K562 (cell line): ENCODE data around the gene PPP1R37. TPM values are rescaled to one million over a fixed set of nuclear protein-coding genes. Genes with fewer than 3 reads are reported as not detected.

Experiments
- ATF1 ChIP-seq, 2 experiments: fragments of 450-650 bp in 1 of 2; IDR thresholded peaks; 2 replicates each; pipeline ENCODE4 v1.6.1; 2016; ENCODE audit warnings: missing compliant biosample characterization in 1 of 2, missing genetic modification characterization in 1 of 2
- BCOR ChIP-seq: fragments of 450-650 bp; IDR thresholded peaks from 2 replicates; pipeline ENCODE4 v1.6.1; 2016
- C11orf30 ChIP-seq: fragments of 450-650 bp; IDR thresholded peaks from 2 replicates; pipeline ENCODE4 v1.6.1; 2016; ENCODE audit warnings: low read depth, mild to moderate bottlenecking
- CBFA2T2 ChIP-seq: fragments of 450-650 bp; conservative IDR thresholded peaks from 2 replicates; pipeline ENCODE4 v1.6.1; 2017; ENCODE audit warnings: mild to moderate bottlenecking
- EP400 ChIP-seq: fragments of 450-650 bp; IDR thresholded peaks from 2 replicates; pipeline ENCODE4 v1.6.1; 2017; ENCODE audit warnings: antibody characterized with exemption, mild to moderate bottlenecking, moderate library complexity
- ETV1 ChIP-seq: fragments of 450-650 bp; conservative IDR thresholded peaks from 2 replicates; pipeline ENCODE4 v1.6.1; 2016; ENCODE audit warnings: missing genetic modification characterization, control low read depth, low read depth, missing compliant biosample characterization
- MED1 ChIP-seq: sonication (generic); formaldehyde crosslinking; IDR thresholded peaks from 2 replicates; pipeline ENCODE4 v1.8.1; 2023; ENCODE audit warnings: missing genetic modification reagents, borderline replicate concordance
- NFE2 ChIP-seq: IDR thresholded peaks from 2 replicates; pipeline ENCODE4 v1.6.1; 2014; ENCODE audit warnings: antibody characterized with exemption, low read depth
- NFE2L1 ChIP-seq: fragments of 450-650 bp; IDR thresholded peaks from 2 replicates; pipeline ENCODE4 v1.6.1; 2016; ENCODE audit warnings: missing genetic modification characterization, low read depth, mild to moderate bottlenecking, missing compliant biosample characterization, moderate library complexity, borderline replicate concordance
- NRF1 ChIP-seq, 2 experiments: fragments of 450-650 bp; IDR thresholded peaks in 1 of 2; conservative IDR thresholded peaks in 1 of 2; 2 replicates each; pipeline ENCODE4 v1.6.1; 2014; ENCODE audit warnings: mild to moderate bottlenecking in 2 of 2
- POLR2B ChIP-seq: fragments of 450-650 bp; IDR thresholded peaks from 2 replicates; pipeline ENCODE4 v1.6.1; 2018; ENCODE audit warnings: low read depth; ENCODE audit not compliant: partially characterized antibody
- RCOR1 ChIP-seq, 2 experiments: IDR thresholded peaks; 2 replicates each; pipeline ENCODE4 v1.6.1; 2012; ENCODE audit warnings: low read depth in 2 of 2, low read length in 2 of 2, borderline replicate concordance in 1 of 2, improper control_type of control experiment in 1 of 2
- SMARCA4 ChIP-seq: fragments of 450-650 bp; IDR thresholded peaks from 2 replicates; pipeline ENCODE4 v1.6.1; 2016
- SOX6 ChIP-seq: fragments of 450-650 bp; IDR thresholded peaks from 2 replicates; pipeline ENCODE4 v1.6.1; 2014; ENCODE audit warnings: mild to moderate bottlenecking
- ZNF184 ChIP-seq: sonication (generic); formaldehyde crosslinking; IDR thresholded peaks from 2 replicates; pipeline ENCODE4 v1.5.0; 2020; ENCODE audit warnings: missing genetic modification reagents
- ZNF217 ChIP-seq: sonication (generic); formaldehyde crosslinking; IDR thresholded peaks from 2 replicates; pipeline ENCODE4 v1.8.0; 2022; ENCODE audit warnings: mild to moderate bottlenecking, missing genetic modification reagents
- ZNF408 ChIP-seq: fragments of 250-450 bp; sonication (Bioruptor Pico); IDR thresholded peaks from 2 replicates; pipeline ENCODE4 v1.4.0; 2020; ENCODE audit warnings: low read depth, mild to moderate bottlenecking, moderate library complexity
- ZNF644 ChIP-seq: fragments of 200-800 bp; sonication (Bioruptor generic); IDR thresholded peaks from 2 replicates; pipeline ENCODE4 v1.6.1; 2016; ENCODE audit warnings: low read depth, missing genetic modification characterization, missing compliant biosample characterization
- polyA plus RNA-seq, 8 experiments: library from polyadenylated mRNA; depleted of rRNA in 4 of 8; stranded (reverse) in 5 of 8; unstranded in 3 of 8; fragments of >200 nt; fragmentation: Nextera tagmentation in 2 of 8; fragmentation: Illumina TruSeq in 1 of 8; extraction: Ambion mirVana in 2 of 8; extraction: Trizol in 1 of 8; gene quantifications; 2 replicates each; pipeline versions ENCODE4 v1.2.1 to v1.2.3, GENCODE V29; 2011 to 2014; ENCODE audit warnings: inconsistent platforms in 1 of 8, missing spikeins in 1 of 8
- total RNA-seq, 7 experiments: library from RNA; depleted of rRNA in 6 of 7; stranded (reverse); fragments of >200 nt in 6 of 7; fragmentation: Illumina TruSeq in 2 of 7; extraction: Trizol in 2 of 7; gene quantifications; 2 replicates each; pipeline versions ENCODE4 v1.2.1 to v1.2.3, GENCODE V29; 2011 to 2021; ENCODE audit warnings: low replicate concordance in 1 of 7
- TF ChIP-seq, protein P1 (sequence below): sonication (generic); formaldehyde crosslinking; IDR thresholded peaks from 2 replicates; pipeline ENCODE4 v1.8.1; 2022; ENCODE audit warnings: missing genetic modification reagents
- TF ChIP-seq, protein P2 (sequence below), 2 experiments: IDR thresholded peaks; 2 replicates each; pipeline ENCODE4 v1.6.1; 2011; ENCODE audit warnings: borderline replicate concordance in 1 of 2, control low read depth in 1 of 2, low read depth in 1 of 2, low read length in 1 of 2, mild to moderate bottlenecking in 1 of 2, mixed read lengths in 1 of 2, moderate library complexity in 1 of 2; ENCODE audit not compliant: insufficient read depth in 1 of 2, insufficient read length in 1 of 2, poor library complexity in 1 of 2, severe bottlenecking in 1 of 2; ENCODE audit errors: extremely low read depth in 1 of 2
- TF ChIP-seq, protein P3 (sequence below): fragments of 250-450 bp; sonication (Bioruptor Pico); IDR thresholded peaks from 2 replicates; pipeline ENCODE4 v1.4.0; 2020
- TF ChIP-seq, protein P4 (sequence below): fragments of 450-650 bp; formaldehyde crosslinking; IDR thresholded peaks from 2 replicates; pipeline ENCODE4 v1.4.0; 2022; ENCODE audit warnings: missing genetic modification characterization
- TF ChIP-seq, protein P5 (sequence below), 2 experiments: fragments of 450-650 bp; IDR thresholded peaks; 2 replicates each; pipeline ENCODE4 v1.6.1; 2016

The PPP1R37 gene
- total and polyA plus RNA-seq, 9 of the 15 experiments (the other 6 are each of a cell fraction or from before 2014, with no cell fraction given), result 0.04 to 20.3 (median 7.3) TPM

DNA sequence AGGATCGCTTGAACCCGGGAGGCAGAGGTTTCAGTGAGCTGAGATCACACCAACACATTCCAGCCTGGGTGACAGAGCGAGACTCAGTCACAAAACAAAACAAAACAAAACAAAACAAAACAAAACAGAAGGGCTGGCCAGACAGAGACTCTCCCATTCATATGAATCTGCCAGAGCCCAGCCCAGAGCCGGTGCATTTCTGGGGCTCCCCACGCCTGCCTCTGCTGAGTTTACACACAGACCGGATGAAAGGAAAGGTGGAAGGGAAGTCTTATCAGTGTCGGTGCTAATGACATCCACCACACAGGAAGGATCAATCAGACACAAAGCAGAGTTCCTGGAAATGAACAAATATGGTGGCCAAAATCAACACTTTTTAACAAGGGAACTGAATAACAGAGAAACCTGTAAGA lies 78.2 kb downstream of the PPP1R37 start (continued):
- TF ChIP-seq, protein P1, sequence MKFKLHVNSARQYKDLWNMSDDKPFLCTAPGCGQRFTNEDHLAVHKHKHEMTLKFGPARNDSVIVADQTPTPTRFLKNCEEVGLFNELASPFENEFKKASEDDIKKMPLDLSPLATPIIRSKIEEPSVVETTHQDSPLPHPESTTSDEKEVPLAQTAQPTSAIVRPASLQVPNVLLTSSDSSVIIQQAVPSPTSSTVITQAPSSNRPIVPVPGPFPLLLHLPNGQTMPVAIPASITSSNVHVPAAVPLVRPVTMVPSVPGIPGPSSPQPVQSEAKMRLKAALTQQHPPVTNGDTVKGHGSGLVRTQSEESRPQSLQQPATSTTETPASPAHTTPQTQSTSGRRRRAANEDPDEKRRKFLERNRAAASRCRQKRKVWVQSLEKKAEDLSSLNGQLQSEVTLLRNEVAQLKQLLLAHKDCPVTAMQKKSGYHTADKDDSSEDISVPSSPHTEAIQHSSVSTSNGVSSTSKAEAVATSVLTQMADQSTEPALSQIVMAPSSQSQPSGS (CRISPR knock-in tag), result no peak
- TF ChIP-seq NFE2L1, result no peak
- peak; percentile 49 for TF ChIP-seq CBFA2T2
- no peak for TF ChIP-seq ZNF644
- TF ChIP-seq SOX6, result peak; percentile 85
- no peak for TF ChIP-seq ZNF217 (CRISPR knock-in tag)
- no peak for TF ChIP-seq ATF1 (CRISPR knock-in tag; IDR thresholded peaks at IDR 0.05)
- 0 out of 2 replicates have a peak, but pooled peaks have one; percentile 24 for TF ChIP-seq ATF1 (tag; IDR thresholded peaks at IDR 0.05)
- peak; percentile 28; the same call in 1 of the 2 replicates for TF ChIP-seq EP400
- TF ChIP-seq SMARCA4, result peak; percentile 77
- TF ChIP-seq, protein P2, sequence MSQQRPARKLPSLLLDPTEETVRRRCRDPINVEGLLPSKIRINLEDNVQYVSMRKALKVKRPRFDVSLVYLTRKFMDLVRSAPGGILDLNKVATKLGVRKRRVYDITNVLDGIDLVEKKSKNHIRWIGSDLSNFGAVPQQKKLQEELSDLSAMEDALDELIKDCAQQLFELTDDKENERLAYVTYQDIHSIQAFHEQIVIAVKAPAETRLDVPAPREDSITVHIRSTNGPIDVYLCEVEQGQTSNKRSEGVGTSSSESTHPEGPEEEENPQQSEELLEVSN (IDR thresholded peaks at IDR 0.05; ENCODE audit: borderline replicate concordance in 1 of 2, extremely low read depth in 1 of 2, insufficient read depth in 1 of 2, insufficient read length in 1 of 2, low read depth in 1 of 2, low read length in 1 of 2, poor library complexity in 1 of 2, severe bottlenecking in 1 of 2), result no peak
- TF ChIP-seq BCOR, result no peak
- TF ChIP-seq, protein P3, sequence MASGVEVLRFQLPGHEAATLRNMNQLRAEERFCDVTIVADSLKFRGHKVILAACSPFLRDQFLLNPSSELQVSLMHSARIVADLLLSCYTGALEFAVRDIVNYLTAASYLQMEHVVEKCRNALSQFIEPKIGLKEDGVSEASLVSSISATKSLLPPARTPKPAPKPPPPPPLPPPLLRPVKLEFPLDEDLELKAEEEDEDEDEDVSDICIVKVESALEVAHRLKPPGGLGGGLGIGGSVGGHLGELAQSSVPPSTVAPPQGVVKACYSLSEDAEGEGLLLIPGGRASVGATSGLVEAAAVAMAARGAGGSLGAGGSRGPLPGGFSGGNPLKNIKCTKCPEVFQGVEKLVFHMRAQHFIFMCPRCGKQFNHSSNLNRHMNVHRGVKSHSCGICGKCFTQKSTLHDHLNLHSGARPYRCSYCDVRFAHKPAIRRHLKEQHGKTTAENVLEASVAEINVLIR, result no peak
- TF ChIP-seq ETV1 (tag), result peak; percentile 97
- no peak for TF ChIP-seq ZNF408
- TF ChIP-seq, protein P4, sequence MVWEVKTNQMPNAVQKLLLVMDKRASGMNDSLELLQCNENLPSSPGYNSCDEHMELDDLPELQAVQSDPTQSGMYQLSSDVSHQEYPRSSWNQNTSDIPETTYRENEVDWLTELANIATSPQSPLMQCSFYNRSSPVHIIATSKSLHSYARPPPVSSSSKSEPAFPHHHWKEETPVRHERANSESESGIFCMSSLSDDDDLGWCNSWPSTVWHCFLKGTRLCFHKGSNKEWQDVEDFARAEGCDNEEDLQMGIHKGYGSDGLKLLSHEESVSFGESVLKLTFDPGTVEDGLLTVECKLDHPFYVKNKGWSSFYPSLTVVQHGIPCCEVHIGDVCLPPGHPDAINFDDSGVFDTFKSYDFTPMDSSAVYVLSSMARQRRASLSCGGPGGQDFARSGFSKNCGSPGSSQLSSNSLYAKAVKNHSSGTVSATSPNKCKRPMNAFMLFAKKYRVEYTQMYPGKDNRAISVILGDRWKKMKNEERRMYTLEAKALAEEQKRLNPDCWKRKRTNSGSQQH (CRISPR knock-in tag), result no peak
- TF ChIP-seq C11orf30, result no peak
- peak in 1 of 2 experiments; percentile 39; a peak in 1 of 4 replicates for TF ChIP-seq NRF1 (conservative IDR thresholded peaks at IDR 0.05 in 1 of 2, IDR thresholded peaks at IDR 0.05 in 1 of 2)
- TF ChIP-seq, protein P5, sequence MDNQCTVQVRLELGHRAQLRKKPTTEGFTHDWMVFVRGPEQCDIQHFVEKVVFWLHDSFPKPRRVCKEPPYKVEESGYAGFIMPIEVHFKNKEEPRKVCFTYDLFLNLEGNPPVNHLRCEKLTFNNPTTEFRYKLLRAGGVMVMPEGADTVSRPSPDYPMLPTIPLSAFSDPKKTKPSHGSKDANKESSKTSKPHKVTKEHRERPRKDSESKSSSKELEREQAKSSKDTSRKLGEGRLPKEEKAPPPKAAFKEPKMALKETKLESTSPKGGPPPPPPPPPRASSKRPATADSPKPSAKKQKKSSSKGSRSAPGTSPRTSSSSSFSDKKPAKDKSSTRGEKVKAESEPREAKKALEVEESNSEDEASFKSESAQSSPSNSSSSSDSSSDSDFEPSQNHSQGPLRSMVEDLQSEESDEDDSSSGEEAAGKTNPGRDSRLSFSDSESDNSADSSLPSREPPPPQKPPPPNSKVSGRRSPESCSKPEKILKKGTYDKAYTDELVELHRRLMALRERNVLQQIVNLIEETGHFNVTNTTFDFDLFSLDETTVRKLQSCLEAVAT (IDR thresholded peaks at IDR 0.05), result no peak
- no peak for TF ChIP-seq NFE2
- TF ChIP-seq ZNF184 (CRISPR knock-in tag), result no peak
- TF ChIP-seq POLR2B, result peak; percentile 31
- no peak for TF ChIP-seq MED1 (CRISPR knock-in tag)
- TF ChIP-seq RCOR1 (IDR thresholded peaks at IDR 0.05; ENCODE audit: borderline replicate concordance in 1 of 2, low read depth in 2 of 2, low read length in 2 of 2), result peak in 1 of 2 experiments; percentile 70; a peak in 1 of 4 replicates
